ENCODE results near the gene HOXA11.
A peak's percentile ranks its signal among the peaks of the same experiment; 100 is the strongest.

HOXA11 gene

DNA sequence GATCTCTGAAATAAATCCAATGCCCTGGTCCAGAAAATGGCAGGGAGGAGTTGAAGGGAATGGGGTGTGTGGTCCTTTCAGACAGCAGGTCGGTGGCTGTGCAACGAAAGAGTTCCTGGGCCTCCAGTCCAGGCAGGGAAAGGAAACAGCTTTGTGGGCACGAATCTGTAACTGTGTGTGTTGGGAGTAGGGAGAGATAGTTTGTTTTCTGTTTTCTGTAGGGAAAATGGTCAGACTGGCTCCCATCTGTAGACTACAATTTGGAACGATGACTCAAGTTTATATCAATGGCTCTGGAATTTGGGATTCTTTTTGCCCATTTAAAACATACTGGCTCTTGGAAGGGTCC is 17.1 kb downstream of the HOXA11 start:
- no peak for DNase-seq

DNA sequence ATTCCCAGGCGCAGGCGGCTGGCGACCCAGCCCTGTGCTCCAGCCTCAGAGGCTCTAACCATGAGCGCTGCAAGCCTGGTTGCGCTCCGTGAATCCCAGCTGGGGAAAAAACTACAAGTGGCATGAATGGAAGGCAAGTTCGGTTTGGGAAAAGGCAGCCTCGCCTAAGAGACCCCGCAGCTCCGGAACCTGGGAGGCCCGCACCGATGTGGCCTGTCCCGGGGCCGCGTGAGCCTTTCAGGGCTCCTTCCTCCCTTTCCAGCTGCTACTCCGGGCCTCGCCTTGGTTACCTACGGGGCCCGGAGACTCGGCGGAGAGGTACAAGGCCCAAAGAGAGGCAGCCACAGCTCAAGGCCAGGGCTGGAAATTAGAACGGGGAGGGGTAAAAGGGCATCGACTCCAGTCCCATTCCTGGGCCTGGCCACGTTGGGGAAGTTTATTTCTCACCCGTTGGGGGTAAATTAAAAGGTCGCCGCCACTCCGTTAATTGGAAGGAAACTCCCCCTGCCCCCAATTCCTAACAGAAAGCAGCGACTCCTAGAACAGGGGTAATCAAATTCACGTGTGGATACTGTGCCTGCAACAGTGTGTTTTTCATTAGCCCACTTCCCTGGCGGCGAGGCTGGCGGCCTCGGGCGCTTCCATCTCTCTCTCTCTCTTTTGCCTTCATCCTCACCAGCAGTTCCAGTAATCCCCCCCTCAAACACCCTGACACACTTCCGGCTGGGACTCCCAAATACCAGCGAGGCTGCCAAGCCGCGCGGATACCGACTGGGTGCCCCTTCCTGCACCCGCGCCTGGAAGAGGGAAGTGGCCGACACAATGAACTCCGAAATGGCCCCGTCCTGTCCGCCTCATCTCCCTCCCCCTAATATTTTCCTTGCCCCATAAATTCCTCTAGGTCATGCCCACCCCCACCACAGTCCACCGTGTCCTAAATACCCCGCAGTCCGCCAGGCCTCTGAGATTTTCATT is 18.2 kb downstream of the HOXA11 start:
- DNase-seq = no peak

DNA sequence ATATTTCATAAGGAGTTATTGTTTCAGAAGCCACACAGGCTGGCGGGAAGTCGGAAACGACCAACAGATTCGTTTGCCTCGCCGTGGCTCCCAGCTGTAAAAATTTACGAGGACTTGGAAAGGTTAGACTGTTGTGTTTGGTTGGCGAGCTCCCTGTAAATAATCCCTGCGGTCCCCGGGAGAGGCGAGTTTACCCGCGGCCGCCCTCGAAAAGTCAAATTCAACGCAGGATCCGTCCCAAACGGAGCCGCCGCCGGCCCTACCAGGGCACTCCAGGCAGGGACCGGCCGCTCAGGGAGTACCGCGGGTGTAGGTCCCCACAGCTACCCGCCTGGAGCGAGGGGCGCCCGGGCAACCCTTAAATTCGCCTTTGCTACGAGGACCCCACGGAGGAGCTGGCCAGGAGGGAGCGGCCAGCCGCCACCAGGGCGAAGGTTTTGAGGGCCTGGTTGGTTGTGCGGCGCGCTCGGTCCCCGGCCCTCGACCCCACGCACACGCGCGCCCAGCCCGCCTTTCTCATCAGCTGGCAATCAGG is 19.0 kb downstream of the HOXA11 start:
- no peak for DNase-seq

DNA sequence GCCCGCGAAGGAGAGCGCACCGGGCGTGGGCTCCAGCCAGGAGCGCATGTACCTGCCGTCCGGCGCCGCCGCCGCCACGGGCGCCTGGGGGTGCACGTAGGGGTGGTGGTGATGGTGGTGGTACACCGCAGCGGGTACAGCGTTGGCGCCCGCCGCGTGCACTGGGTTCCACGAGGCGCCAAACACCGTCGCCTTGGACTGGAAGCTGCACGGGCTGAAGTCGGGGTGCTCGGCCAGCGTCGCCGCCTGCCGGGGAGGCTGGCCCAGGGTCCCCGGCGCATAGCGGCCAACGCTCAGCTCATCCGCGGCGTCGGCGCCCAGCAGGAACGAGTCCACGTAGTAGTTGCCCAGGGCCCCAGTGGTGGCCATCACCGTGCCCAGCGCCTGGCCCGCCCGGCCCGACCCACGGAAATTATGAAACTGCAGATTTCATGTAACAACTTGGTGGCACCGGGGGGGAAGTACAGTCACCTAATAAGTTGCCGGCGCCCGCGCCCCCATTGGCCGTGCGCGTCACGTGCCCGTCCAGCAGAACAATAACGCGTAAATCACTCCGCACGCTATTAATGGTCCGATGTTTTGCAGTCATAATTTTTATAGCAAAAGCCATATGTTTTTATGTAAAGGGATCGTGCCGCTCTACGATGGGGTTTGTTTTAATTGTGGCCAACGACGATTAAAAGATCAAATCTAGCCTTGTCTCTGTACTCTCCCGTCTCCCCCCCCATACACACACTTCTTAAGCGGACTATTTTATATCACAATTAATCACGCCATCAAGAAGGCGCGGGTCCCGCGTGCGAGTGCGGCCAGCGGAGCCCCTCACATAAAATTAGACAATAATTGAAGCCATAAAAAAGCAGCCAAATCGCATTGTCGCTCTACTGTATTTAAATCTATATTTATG is 19.7 kb downstream of the HOXA11 start, which contains the start of gene HOXA9:
Gene HOXA9 (minus strand): TSS at position 449 of the 907 bp plus-strand sequence. CDS start 80 bp downstream, at position 369.
- DNase-seq = no peak

DNA sequence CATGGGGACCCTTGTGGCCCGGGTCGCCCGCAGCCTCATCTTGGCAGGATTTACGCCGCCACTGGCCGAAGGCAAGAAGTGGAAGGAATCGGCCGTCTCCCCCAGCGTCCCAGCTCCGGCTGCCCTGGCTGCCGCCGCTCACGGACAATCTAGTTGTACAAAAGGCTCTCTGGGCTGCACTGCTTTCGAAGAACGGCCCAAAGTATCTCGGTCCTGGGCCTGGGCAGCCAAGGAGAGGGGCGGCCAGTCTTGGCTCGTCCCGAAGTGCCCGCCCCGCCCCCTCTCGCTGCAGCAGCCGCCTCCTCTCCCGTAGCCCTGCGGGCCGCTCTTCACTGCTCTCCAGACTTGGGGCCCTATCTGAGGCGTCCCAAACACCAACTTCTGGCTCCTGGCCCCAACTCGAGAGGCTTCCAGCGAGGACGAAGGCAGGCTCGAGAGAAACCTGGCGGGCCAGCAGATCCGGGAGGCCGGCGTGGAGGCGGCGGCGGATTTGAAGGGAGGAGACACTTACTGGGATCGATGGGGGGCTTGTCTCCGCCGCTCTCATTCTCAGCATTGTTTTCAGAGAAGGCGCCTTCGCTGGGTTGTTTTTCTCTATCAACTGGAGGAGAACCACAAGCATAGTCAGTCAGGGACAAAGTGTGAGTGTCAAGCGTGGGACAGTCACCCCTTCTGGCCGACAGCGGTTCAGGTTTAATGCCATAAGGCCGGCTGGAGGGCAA is 20.5 kb downstream of the HOXA11 start:
- DNase-seq = no peak

DNA sequence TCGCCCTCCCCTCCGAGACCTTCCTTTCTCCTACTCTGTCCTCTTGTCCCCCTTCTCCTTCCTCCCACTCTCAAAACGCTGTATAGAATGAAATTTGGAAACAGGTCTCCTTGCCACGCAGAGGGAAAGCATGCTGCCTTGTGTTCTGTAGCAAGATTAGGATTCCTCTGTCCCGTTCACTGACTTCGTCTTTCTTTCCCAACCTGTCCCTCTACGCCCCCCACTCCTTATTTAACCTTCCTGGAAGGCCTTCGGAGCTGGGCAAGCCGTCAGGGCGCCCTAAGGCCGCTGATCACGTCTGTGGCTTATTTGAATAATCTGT is 21.0 kb downstream of the HOXA11 start:
- no peak for DNase-seq

DNA sequence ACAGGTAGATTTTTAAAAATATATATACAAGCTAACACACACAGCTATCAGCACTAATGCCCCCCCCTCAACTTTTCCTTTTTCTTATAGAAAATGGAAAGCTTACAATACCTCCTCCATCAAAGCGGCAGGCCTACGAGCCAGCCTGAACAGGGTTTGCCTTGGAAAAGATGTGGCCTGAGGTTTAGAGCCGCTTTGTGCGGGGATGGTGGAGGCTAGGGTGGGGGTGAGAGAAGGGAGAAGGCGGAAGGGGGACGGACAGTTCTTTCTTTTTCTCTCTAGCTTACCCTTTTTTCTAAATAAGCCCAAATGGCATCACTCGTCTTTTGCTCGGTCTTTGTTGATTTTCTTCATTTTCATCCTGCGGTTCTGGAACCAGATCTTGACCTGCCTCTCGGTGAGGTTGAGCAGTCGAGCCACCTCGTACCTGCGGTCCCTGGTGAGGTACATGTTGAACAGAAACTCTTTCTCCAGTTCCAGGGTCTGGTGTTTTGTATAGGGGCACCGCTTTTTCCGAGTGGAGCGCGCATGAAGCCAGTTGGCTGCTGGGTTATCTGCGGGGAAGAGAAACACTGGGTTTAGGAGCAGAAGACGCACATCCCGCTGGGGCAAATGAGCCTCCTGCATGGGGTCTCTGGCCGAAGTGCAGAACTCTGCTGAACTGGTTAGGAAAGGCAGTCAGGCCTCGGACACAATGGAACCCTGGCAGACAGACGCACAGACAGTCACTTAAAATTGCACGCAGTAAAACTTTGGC is 21.6 kb downstream of the HOXA11 start:
- DNase-seq = no peak

DNA sequence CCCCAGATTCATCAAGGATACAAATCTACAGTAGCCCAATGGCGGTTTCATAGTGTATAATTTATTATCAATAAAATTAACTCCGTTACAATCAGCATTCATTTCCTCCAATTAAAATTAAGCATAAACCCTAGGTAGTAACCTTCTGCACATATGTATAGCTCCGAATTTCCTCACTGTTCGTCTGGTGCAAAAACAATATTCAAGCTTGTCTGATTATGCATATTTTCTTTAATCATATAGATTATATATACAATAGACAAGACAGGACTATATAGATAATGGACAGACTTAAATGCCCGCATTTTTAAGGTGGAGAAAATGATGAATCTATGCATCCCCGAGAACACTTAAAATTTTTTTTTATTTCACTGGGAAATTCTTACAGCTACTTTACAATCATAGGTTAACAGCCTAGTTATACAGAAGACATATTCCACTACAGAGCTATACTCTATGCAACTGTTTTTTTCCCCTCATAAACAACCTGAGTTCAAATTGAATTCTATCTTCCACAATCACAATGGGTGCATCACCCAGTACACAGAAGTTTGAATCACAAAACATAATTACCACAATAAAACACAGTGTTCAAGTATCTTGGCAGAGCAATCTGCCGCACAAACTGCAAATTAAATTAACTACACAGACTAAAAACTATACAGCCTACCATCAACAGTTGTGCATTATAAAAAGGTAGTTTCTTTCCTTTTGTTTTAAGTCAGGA is 22.3 kb downstream of the HOXA11 start:
- DNase-seq = no peak

DNA sequence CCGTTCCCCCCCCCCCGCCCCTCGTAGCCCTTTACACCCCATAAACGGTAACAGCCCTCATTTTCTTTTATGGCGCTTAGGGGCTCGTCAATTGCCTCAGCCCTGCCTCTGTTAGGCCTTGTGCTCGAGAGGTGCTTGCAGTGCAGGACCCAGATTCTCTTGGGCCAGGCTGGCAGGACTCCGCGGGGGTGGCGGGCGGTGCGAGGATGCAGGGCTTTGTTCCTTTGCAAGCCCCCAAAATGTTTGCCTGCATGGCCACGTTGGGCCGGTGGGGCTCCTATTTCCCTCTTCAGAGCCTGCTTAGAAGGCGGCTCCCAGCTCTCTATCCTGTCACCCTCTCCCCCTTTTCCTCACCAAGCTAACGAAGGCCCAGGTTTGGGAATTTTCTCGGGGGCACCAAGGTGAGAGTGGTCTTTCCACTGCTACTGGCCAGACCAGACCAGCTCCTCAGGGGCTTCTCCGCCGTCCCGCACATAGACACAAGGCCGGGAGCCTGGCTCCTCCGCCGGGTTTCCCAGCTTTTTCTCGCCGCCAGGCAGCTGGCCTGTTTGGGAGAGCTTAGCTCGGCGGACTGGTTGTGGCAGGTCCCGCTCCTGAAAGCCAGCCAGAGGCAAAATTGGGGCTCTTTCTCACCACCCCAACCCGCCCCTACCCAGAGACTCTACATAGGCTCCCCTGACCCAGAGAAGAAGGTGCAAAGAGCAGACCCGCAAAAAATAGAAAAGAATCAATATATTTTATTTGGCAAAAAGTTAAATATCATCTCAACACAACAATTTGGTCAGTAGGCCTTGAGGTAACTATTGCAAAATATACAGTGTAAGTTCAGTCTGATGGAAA is 23.1 kb downstream of the HOXA11 start:
- no peak for DNase-seq

DNA sequence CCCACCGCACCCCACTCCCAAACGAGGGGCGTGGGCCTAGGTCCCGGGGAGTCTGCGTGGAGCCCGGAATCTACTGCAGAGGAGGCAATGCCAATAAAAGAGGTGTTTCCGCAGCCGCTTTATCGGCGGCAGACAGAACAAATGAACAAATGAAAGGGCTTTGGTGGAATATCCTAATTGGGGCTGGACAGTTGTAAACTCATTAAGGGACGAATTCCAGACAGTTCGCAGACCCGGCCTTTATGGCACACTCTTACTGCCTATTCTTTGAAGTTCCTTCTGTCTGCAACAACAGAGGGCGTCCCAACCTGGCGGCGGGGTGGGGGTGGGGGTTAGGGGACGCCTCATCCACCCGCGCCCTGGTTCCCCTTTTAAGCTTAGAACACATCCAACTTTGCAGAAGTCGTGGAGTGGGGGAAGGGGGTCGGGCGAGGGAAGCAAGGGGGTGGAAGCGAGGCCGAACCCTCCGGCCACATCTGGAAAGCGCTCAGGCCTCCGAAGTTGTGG is 23.8 kb downstream of the HOXA11 start:
- DNase-seq = no peak

DNA sequence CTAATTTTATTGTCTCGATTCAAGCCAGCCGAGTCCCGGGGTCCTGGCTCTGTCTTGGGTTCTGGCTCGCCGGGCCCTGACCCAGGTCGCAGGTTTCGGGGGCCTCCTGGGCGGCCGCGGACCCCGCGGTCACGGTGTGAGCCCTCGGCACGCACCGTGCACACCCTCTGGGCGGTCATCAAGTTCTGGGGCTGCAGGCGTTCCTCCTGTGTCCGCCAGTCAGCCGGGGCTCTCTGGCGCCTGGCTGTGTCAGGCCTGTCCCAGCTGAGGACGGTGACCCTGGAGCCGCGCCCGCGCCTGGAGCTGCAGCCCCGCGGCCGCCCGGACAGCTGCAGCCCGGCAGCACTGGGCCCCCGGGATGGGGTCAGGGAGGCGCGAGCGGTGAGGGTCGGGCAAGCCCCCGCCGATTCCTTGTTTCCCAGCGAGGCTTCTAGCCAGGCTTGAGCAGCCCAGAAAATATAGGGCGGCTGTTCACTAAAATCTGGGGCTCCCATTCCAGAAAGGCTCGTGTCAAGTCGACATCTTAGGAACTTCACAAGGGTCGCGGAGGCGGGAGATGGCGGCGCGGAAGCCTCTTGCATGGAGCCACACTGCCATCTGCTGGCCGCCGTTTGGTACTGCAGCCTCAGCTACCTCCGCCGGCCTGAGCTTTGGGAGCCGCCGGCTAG is 24.4 kb downstream of the HOXA11 start:
- peak; percentile 90 for DNase-seq

DNA sequence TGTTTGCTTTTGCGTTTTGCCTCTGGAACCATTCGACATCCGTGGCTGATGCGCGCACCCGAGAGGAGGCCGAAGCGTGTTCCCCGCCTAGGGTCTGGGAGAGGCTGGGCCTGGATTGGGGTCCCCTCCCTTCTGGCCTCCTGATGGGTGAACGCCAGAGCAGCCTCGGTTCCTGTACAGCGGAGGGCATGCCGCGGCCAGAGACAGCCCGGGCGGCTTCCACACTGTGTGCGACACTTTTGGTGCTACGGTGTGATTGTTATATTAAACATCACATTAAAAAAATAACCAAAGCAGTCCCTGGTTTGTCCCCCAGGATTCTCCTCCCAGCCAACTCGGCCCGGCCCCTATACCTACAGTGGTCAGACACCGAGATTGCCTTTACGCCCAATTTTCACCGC is 24.9 kb downstream of the HOXA11 start:
- no peak for DNase-seq

DNA sequence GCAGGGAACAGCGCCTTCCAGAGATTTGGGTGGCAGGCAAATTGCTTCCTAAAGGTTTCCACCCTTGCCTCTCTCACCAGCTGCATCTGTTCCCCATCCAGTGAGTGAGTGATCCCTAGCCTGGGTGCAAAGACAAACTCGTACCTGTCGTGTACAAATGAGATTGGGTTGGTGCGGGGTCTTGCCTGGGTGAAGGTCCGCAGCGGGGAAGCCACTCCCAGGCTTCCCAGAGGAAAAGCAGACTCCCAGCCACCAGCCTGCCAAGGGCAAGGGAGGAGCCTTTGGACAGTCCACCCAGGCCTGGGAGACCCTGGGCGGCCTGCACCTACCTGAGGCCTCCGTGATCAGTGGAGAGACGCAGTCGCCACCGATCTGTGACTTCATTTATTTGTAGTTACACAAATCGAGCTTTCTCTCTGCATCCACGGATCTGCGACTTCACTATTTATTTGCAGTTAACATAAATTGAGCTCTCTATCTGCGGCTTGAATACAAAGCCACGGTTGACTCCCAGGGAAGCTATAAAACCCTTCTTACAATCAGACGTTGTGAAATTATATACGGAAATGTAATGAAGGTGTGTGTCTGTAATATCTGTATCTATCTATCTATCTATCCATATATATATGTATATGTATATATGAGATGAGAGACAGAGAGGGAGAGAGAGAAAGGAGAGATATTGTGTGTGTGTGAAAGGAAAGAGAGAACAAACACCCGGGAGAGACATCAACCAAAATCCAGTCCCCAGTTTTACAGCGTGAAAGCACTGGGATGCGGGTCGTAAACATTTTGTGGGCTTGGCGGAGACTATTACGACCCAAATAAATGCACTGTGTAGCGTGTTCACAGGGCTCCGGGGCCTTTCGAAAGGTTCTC is 25.5 kb downstream of the HOXA11 start:
- DNase-seq = no peak

DNA sequence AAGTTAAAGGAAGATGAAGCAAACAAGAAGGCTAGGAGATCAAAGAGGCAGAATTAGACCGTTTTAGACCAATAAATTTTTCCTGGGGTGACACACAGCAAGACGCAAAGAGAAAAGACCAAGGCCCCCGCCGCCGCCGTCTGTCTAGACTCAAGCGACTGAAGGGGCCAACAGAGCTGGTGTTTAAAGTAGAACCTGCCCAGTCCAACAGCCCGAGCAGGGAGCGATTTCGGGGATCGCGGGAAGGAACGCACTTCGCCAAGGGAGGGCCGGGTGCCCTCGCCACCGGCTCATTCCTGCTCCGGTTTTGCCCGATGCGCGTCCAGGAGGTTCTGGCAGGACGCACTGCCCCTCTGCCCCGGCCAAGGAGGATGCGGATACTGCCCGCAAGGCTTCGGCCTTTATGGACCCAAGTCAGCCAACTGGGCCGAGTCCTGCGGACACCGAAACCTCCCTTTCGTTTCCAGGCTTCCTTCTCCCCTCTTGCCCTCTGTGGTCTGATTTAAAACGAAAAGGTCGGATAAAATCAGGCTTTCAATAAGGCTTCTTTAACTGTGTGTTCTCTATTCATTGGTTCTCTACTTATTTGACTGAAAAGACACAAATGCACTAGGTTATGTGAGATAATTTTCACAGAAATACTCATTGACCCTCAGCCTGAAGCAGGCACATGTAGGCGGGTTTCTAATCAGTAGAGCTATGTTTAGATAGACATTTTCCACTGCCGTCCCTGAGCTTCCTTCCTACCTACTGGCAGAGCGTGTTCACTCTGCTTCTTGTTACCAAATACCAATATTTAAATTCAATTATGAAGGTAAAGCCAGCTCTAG is 26.4 kb downstream of the HOXA11 start:
- no peak for DNase-seq

DNA sequence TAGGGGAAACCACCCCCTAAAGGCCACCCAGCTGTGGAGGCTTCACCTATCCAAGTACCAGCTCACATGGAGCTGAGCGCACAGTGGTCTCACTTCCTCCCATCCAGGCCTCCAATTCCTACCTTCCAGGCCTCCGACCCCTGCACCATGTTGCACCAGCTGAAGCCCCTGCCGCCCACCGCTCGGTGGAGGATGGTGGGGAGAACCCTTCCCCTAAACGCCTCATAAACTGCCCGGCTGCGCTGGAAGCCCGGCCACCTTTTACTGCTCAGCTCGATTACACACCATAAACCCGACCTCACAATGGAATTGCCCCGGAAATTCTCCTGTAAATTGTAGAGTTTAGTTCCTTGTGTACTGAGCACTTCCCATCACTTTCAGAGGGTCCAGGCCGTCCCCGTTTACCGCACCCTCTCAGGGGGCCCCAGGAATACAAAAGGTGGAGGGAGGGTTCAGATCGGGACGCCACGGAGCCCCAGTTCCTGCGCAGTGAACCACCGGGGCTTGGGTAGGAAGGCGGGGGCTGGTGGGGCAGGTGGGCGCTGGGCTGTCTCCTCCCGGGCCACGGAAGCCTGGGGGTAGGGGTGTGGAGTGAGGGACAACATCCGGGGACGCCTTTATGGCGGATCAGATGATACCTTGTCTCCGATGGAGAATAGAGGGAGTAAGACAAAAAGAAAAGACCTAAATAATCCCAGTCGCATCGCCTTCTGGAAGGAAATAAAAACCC is 27.2 kb downstream of the HOXA11 start:
- no peak for DNase-seq

DNA sequence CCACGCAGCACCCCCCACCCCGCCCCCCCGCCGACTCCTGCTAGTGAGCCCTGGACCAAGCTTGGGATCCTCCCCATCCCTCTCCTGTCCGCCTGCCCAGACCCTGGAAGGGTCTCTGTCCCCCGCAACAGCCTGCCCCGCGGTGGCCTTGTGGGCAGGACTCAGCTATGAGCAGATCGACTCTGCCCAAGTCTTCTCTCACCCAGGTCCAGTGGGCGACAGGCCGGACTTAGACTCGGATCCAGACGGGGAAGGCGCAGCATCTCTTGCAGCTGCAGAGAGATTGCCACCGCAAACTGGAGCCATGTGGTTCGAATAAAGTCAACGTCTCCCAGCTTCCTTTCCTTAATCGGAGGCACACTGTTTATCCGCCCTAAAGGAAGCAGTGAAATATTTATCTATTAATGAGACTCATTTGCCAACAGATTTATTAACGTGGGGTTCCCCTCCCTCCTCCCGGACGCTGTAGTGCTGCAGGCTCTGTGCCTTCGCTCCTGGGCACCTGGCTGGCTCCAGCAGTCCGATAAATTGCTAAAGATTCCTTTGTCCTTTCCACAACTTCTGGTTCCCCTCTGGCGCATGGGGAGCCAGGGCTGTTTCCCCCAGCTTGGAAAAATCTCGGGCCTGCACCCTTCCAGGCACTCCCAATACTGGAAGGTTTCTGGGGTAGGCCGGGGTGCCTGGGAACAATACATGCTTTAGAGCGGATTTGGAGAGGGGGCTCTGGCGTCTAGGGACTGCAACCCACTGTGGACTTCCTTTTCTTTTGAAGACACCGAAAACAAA is 27.9 kb downstream of the HOXA11 start:
- no peak for DNase-seq

All from stimulated activated CD4-positive, alpha-beta T cell treated with anti-CD3 and anti-CD28 coated beads, Interleukin-12 subunit alpha, Interleukin-12 subunit beta, amount 100 ng/mL, for 4 hours (primary cell).